Neural cell (in vitro differentiated cells): ENCODE data around the gene PANK4. TPM values are rescaled to one million over a fixed set of nuclear protein-coding genes. Genes with fewer than 3 reads are reported as not detected.

ENCODE experiments used
- H2AFZ ChIP-seq: fragments of 200-600, 300-800 bp; sonication (generic), shearing (Covaris generic); 2 replicates; pipeline ENCODE4 v1.6.0; 2014; ENCODE audit warnings: low read depth, mild to moderate bottlenecking, antibody characterized with exemption, low read length, moderate library complexity
- H3F3A ChIP-seq: fragments of 200-600 bp; shearing (Covaris generic); 2 replicates; pipeline ENCODE4 v1.6.1; 2016; ENCODE audit warnings: mild to moderate bottlenecking, moderate library complexity, mixed read lengths, antibody characterized with exemption, low read length; ENCODE audit not compliant: insufficient read depth, poor library complexity, severe bottlenecking
- H3K27ac ChIP-seq: fragments of 200-600, 300-800 bp; sonication (generic), shearing (Covaris generic); 2 replicates; pipeline ENCODE4 v1.5.1; 2014; ENCODE audit warnings: mild to moderate bottlenecking, low read length, moderate library complexity
- H3K27me3 ChIP-seq: fragments of 300-800, 200-600 bp; sonication (generic), shearing (Covaris generic); 2 replicates; pipeline ENCODE4 v1.6.0; 2014; ENCODE audit warnings: mild to moderate bottlenecking, low read depth, low read length, moderate library complexity; ENCODE audit not compliant: insufficient read depth
- H3K36me3 ChIP-seq: fragments of 300-800, 200-600 bp; sonication (generic), shearing (Covaris generic); 2 replicates; pipeline ENCODE4 v1.5.1; 2014; ENCODE audit warnings: mild to moderate bottlenecking, antibody characterized with exemption, low read length, moderate library complexity; ENCODE audit not compliant: insufficient read depth
- H3K4me2 ChIP-seq: fragments of 300-800, 200-600 bp; sonication (generic), shearing (Covaris generic); 2 replicates; pipeline ENCODE4 v1.6.0; 2014; ENCODE audit warnings: mild to moderate bottlenecking, low read length
- H3K4me3 ChIP-seq: fragments of 300-800, 200-600 bp; sonication (generic), shearing (Covaris generic); 2 replicates; pipeline ENCODE4 v1.5.1; 2014; ENCODE audit warnings: mild to moderate bottlenecking, low read length, moderate library complexity
- H3K79me2 ChIP-seq: fragments of 200-600 bp; shearing (Covaris generic); replicated peaks from 2 replicates; pipeline ENCODE4 v1.6.0; 2014; ENCODE audit warnings: mild to moderate bottlenecking, low read length, moderate library complexity; ENCODE audit not compliant: insufficient read depth
- H3K9ac ChIP-seq: fragments of 300-800, 200-600 bp; sonication (generic), shearing (Covaris generic); 2 replicates; pipeline ENCODE4 v1.6.1; 2016; ENCODE audit warnings: mild to moderate bottlenecking, low read length, mixed read lengths
- H3K9me2 ChIP-seq: fragments of 200-600 bp; shearing (Covaris generic); 2 replicates; pipeline ENCODE4 v1.6.1; 2016; ENCODE audit warnings: mild to moderate bottlenecking, low read length, mixed read lengths; ENCODE audit not compliant: insufficient read depth
- H3K9me3 ChIP-seq: fragments of 200-600, 300-800 bp; sonication (generic), shearing (Covaris generic); 2 replicates; pipeline ENCODE4 v1.6.1; 2016; ENCODE audit warnings: mild to moderate bottlenecking, mixed run types, low read length, moderate library complexity, mixed read lengths
- H4K20me1 ChIP-seq: fragments of 200-600 bp; shearing (Covaris generic); 2 replicates; pipeline ENCODE4 v1.6.1; 2016; ENCODE audit warnings: mild to moderate bottlenecking, mixed run types; ENCODE audit not compliant: insufficient read depth
- CTCF ChIP-seq: fragments of 450-650 bp; IDR thresholded peaks from 2 replicates; pipeline ENCODE4 v1.5.1; 2014; ENCODE audit warnings: antibody characterized with exemption, mild to moderate bottlenecking, moderate library complexity; ENCODE audit not compliant: poor library complexity, severe bottlenecking
- EP300 ChIP-seq: fragments of 450-650 bp; conservative IDR thresholded peaks from 2 replicates; pipeline ENCODE4 v1.6.1; 2014; ENCODE audit warnings: antibody characterized with exemption, mild to moderate bottlenecking, moderate library complexity; ENCODE audit not compliant: poor library complexity, severe bottlenecking
- RAD21 ChIP-seq: fragments of 450-650 bp; conservative IDR thresholded peaks from 2 replicates; pipeline ENCODE4 v1.6.1; 2014; ENCODE audit warnings: antibody characterized with exemption, mild to moderate bottlenecking, moderate library complexity
- REST ChIP-seq: IDR thresholded peaks from 2 replicates; pipeline ENCODE4 v1.6.1; 2012; ENCODE audit warnings: borderline replicate concordance
- SMC3 ChIP-seq: fragments of 450-650 bp; conservative IDR thresholded peaks from 2 replicates; pipeline ENCODE4 v1.6.1; 2014; ENCODE audit warnings: antibody characterized with exemption, mild to moderate bottlenecking, moderate library complexity; ENCODE audit not compliant: poor library complexity
- TAF1 ChIP-seq: IDR thresholded peaks from 2 replicates; pipeline ENCODE4 v1.6.1; 2012; ENCODE audit warnings: low read depth
- polyA plus RNA-seq: library from polyadenylated mRNA; depleted of rRNA; stranded (reverse); fragments of >200 nt; gene quantifications from 2 replicates; pipeline ENCODE4 v1.2.3, GENCODE V29; 2014

The PANK4 gene
- polyA plus RNA-seq, 1 donor from 2014 or later, result 37.9 TPM

DNA sequence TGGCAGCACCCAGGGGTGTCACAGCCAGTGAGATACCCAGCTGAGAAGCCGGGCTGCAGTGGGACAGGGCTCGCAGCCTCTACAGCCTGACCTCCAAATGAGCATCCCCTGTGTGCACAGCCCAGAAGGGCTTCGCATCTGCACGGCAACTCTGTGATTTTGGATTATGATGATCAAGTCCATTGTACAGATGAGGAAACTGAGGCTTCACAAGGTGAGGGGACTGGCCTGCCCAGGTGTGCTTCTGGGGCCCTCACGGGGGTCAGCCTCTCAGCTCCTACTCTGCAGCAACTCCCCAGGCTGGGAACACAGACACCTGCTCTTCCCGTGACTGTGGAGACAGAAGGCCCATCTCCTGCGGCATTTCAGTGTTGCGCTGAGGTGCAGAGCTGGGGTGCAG is 12.5 kb upstream of the PANK4 start:
- Histone ChIP-seq H3K79me2 (no peaks in the 10 kb centered on the region), H3K9me3 (no peaks in the 10 kb centered on the region), H3K4me3 (no peak overlapping the region), H3F3A (no peaks in the 10 kb centered on the region), H4K20me1 (no peaks in the 10 kb centered on the region), H3K36me3 (no peaks in the 10 kb centered on the region), H3K9me2 (no peaks in the 10 kb centered on the region), H3K4me2 (no peak overlapping the region), H3K27ac (no peak overlapping the region), H2AFZ (no peak overlapping the region), H3K27me3 (no peaks in the 10 kb centered on the region), H3K9ac (no peak overlapping the region)
- no peak for TF ChIP-seq CTCF
- no peak for TF ChIP-seq REST
- no peak for TF ChIP-seq TAF1

DNA sequence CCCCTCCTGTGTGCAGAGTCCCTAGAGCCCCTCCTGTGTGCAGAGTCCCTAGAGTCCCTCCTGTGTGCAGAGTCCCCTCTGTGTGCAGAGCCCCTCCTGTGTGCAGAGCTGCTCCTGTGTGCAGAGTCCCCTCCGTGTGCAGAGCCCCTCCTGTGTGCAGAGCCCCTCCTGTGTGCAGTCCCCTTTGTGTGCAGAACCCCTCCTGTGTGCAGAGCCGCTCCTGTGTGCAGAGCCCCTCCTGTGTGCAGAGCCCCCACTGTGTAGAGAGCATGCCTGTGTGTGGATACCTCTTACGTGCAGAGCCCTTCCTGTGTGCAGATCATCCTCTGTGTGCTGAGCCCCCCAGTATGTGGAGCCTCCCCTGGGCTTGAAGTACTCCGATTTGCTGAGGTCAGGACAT is 12.0 kb upstream of the PANK4 start:
- no peaks in the 10 kb centered on the region for H4K20me1 ChIP-seq
- H2AFZ ChIP-seq, result no peak overlapping the region
- H3K79me2 ChIP-seq, result no peaks in the 10 kb centered on the region
- H3K9ac ChIP-seq, result no peak overlapping the region
- no peak for TF ChIP-seq REST
- TF ChIP-seq EP300, result no peak
- TF ChIP-seq SMC3, result no peak
- TF ChIP-seq RAD21, result no peak
- no peak overlapping the region for H3K27ac ChIP-seq
- H3K4me3 ChIP-seq, result no peak overlapping the region
- no peaks in the 10 kb centered on the region for H3K27me3 ChIP-seq
- H3K4me2 ChIP-seq, result no peak overlapping the region
- H3F3A ChIP-seq, result no peaks in the 10 kb centered on the region
- H3K36me3 ChIP-seq, result no peaks in the 10 kb centered on the region
- H3K9me2 ChIP-seq, result no peaks in the 10 kb centered on the region
- no peaks in the 10 kb centered on the region for H3K9me3 ChIP-seq
